IMR-90 (cell line): ENCODE results near the gene LIPG. TPM values are rescaled to one million over a fixed set of nuclear protein-coding genes. Genes with fewer than 3 reads are reported as not detected.

ENCODE experiments used
- ATAC-seq: fragments of 200-7000 bp; cut with Tn5 transposase; 2 replicates; pipeline ENCODE4 v1.9.1; 2020; ENCODE audit warnings: low read depth, mild to moderate bottlenecking, moderate library complexity
- BruUV-seq: library from RNA; stranded (reverse); fragments of 400-500 nt; replicated peaks from 2 replicates; lab custom pipeline; 2021; lab: Mats Ljungman, UMichigan
- CTCF ChIA-PET: fragments of 300-600 bp; formaldehyde crosslinking; extraction: SDS; loops from one replicate; lab custom pipeline; 2021; ENCODE audit warnings: antibody characterized with exemption; lab: Yijun Ruan, JAX
- POLR2A ChIA-PET: fragments of 300-600 bp; sonication (Branson Sonifier 250); formaldehyde crosslinking; loops from one replicate; lab custom pipeline; 2022; ENCODE audit warnings: antibody characterized with exemption; ENCODE audit not compliant: unreplicated experiment; lab: Charles Lee
- DNase-seq: peaks from one replicate; pipeline ENCODE4 v3.0.0; 2013
- H2AFZ ChIP-seq: replicated peaks from 2 replicates; pipeline ENCODE3; 2013; ENCODE audit warnings: low read length, mild to moderate bottlenecking; ENCODE audit not compliant: poor library complexity
- H2AK5ac ChIP-seq: 2 replicates; pipeline ENCODE4 v1.6.1; 2013; ENCODE audit warnings: low read depth, low read length, inconsistent platforms
- H2AK9ac ChIP-seq: replicated peaks from 2 replicates; pipeline ENCODE3; 2013; ENCODE audit warnings: mild to moderate bottlenecking, low read depth, low read length, moderate library complexity; ENCODE audit not compliant: poor library complexity
- H2BK120ac ChIP-seq: 2 replicates; pipeline ENCODE4 v1.6.1; 2013; ENCODE audit warnings: low read depth, low read length, inconsistent platforms
- H2BK15ac ChIP-seq: 3 replicates; pipeline ENCODE4 v1.6.1; 2013; ENCODE audit warnings: low read depth, low read length, inconsistent platforms
- H2BK20ac ChIP-seq: 2 replicates; pipeline ENCODE4 v1.6.1; 2013; ENCODE audit warnings: low read depth, mild to moderate bottlenecking, inconsistent platforms, low read length, moderate library complexity
- H2BK5ac ChIP-seq: 2 replicates; pipeline ENCODE4 v1.6.1; 2013; ENCODE audit warnings: mild to moderate bottlenecking, low read depth, low read length, inconsistent platforms; ENCODE audit not compliant: poor library complexity, severe bottlenecking
- H3K14ac ChIP-seq: replicated peaks from 2 replicates; pipeline ENCODE4 v1.6.1; 2013; ENCODE audit warnings: low read depth, low read length, inconsistent platforms
- H3K18ac ChIP-seq: 2 replicates; pipeline ENCODE4 v1.6.1; 2013; ENCODE audit warnings: low read depth, low read length, control low read depth
- H3K23ac ChIP-seq: 2 replicates; pipeline ENCODE4 v1.6.1; 2013; ENCODE audit warnings: low read depth, low read length, inconsistent platforms
- H3K27ac ChIP-seq: 2 replicates; pipeline ENCODE4 v1.5.1; 2013; ENCODE audit warnings: mild to moderate bottlenecking, control low read depth, low read length; ENCODE audit not compliant: insufficient read depth
- H3K27me3 ChIP-seq: 2 replicates; pipeline ENCODE4 v1.6.1; 2013; ENCODE audit warnings: low read length; ENCODE audit not compliant: control insufficient read depth, insufficient read depth
- H3K36me3 ChIP-seq: 2 replicates; pipeline ENCODE4 v1.6.1; 2013; ENCODE audit warnings: low read length, mixed read lengths; ENCODE audit not compliant: control insufficient read depth, insufficient read depth
- H3K4ac ChIP-seq: 2 replicates; pipeline ENCODE4 v1.6.1; 2013; ENCODE audit warnings: low read depth, low read length, inconsistent platforms
- H3K4me1 ChIP-seq: 2 replicates; pipeline ENCODE4 v1.6.1; 2013; ENCODE audit warnings: low read length, mixed read lengths; ENCODE audit not compliant: control insufficient read depth, insufficient read depth
- H3K4me2 ChIP-seq: 2 replicates; pipeline ENCODE4 v1.6.1; 2013; ENCODE audit warnings: low read depth, mild to moderate bottlenecking, control low read depth, low read length, moderate library complexity
- H3K4me3 ChIP-seq: 2 replicates; pipeline ENCODE4 v1.5.1; 2013; ENCODE audit warnings: low read depth, mild to moderate bottlenecking, control low read depth, low read length, moderate library complexity; ENCODE audit not compliant: insufficient read depth
- H3K56ac ChIP-seq: 2 replicates; pipeline ENCODE4 v1.6.1; 2013; ENCODE audit warnings: low read length, inconsistent platforms; ENCODE audit not compliant: insufficient read depth; ENCODE audit errors: extremely low read depth
- H3K79me1 ChIP-seq, 2 experiments: 2 replicates each; pipeline ENCODE4 v1.6.1; 2013; ENCODE audit warnings: low read length in 2 of 2, inconsistent platforms in 1 of 2, low read depth in 1 of 2
- H3K9ac ChIP-seq: 2 replicates; pipeline ENCODE4 v1.6.1; 2013; ENCODE audit warnings: low read depth, low read length, control low read depth
- H3K9me1 ChIP-seq: 2 replicates; pipeline ENCODE4 v1.6.1; 2013; ENCODE audit warnings: low read length, inconsistent platforms; ENCODE audit not compliant: insufficient read depth
- H3K9me3 ChIP-seq: 2 replicates; pipeline ENCODE4 v1.6.1; 2013; ENCODE audit warnings: low read length; ENCODE audit not compliant: control insufficient read depth, insufficient read depth
- H4K20me1 ChIP-seq: 2 replicates; pipeline ENCODE4 v1.6.1; 2013; ENCODE audit warnings: low read length, inconsistent platforms; ENCODE audit not compliant: insufficient read depth
- H4K5ac ChIP-seq: 2 replicates; pipeline ENCODE4 v1.6.1; 2013; ENCODE audit warnings: mild to moderate bottlenecking, low read depth, low read length, control low read depth
- H4K8ac ChIP-seq, 2 experiments: 2 replicates each; pipeline ENCODE4 v1.6.1; 2013; ENCODE audit warnings: low read depth in 2 of 2, low read length in 2 of 2, control low read depth in 1 of 2, inconsistent platforms in 1 of 2
- H4K91ac ChIP-seq: 2 replicates; pipeline ENCODE4 v1.6.1; 2013; ENCODE audit warnings: low read depth, low read length, inconsistent platforms; ENCODE audit not compliant: insufficient read depth
- CEBPB ChIP-seq: IDR thresholded peaks from 2 replicates; pipeline ENCODE4 v1.6.1; 2012; ENCODE audit warnings: low read depth, low read length, improper control_type of control experiment
- CTCF ChIP-seq: conservative IDR thresholded peaks from 2 replicates; pipeline ENCODE4 v1.5.1; 2012; ENCODE audit warnings: mild to moderate bottlenecking, low read depth, low read length, improper control_type of control experiment
- ELK1 ChIP-seq: fragments of 150-350 bp; IDR thresholded peaks from 2 replicates; pipeline ENCODE4 v1.6.1; 2016; ENCODE audit warnings: low read depth, mild to moderate bottlenecking, low read length, moderate library complexity, borderline replicate concordance
- FOS ChIP-seq: fragments of 150-350 bp; IDR thresholded peaks from 2 replicates; pipeline ENCODE4 v1.6.1; 2016; ENCODE audit warnings: low read depth, low read length
- MAFK ChIP-seq: IDR thresholded peaks from 2 replicates; pipeline ENCODE4 v1.6.1; 2012; ENCODE audit warnings: low read depth, low read length, improper control_type of control experiment
- MAZ ChIP-seq: IDR thresholded peaks from 2 replicates; pipeline ENCODE4 v1.6.1; 2012; ENCODE audit warnings: low read depth, mild to moderate bottlenecking, low read length, improper control_type of control experiment, moderate library complexity, borderline replicate concordance
- NFE2L2 ChIP-seq: fragments of 150-350 bp; IDR thresholded peaks from 2 replicates; pipeline ENCODE4 v1.6.1; 2016; ENCODE audit warnings: low read depth, mild to moderate bottlenecking, low read length
- POLR2A ChIP-seq: IDR thresholded peaks from 2 replicates; pipeline ENCODE4 v1.6.1; 2012; ENCODE audit warnings: mild to moderate bottlenecking, low read depth, low read length
- RAD21 ChIP-seq: IDR thresholded peaks from 2 replicates; pipeline ENCODE4 v1.6.1; 2012; ENCODE audit warnings: low read length, improper control_type of control experiment
- RCOR1 ChIP-seq: IDR thresholded peaks from 2 replicates; pipeline ENCODE4 v1.6.1; 2012; ENCODE audit warnings: mild to moderate bottlenecking, low read length, improper control_type of control experiment; ENCODE audit not compliant: insufficient replicate concordance
- RFX5 ChIP-seq: IDR thresholded peaks from 2 replicates; pipeline ENCODE4 v1.8.0; 2012; ENCODE audit warnings: low read depth, mild to moderate bottlenecking, low read length, moderate library complexity
- SMC3 ChIP-seq: fragments of 150-350 bp; IDR thresholded peaks from 2 replicates; pipeline ENCODE4 v1.6.1; 2016; ENCODE audit warnings: low read depth, mild to moderate bottlenecking, antibody characterized with exemption, low read length, moderate library complexity
- USF2 ChIP-seq: fragments of 150-350 bp; IDR thresholded peaks from 2 replicates; pipeline ENCODE4 v1.6.1; 2017; ENCODE audit warnings: mild to moderate bottlenecking, antibody characterized with exemption, low read length, low read depth
- WGBS, 2 experiments: methylation state at CpG; one replicate each; pipeline versions ENCODE4 v1.1.5 to v1.1.7; 2013; ENCODE audit warnings: missing lambda C conversion rate in 2 of 2; ENCODE audit not compliant: insufficient read length in 1 of 2; ENCODE audit errors: extremely low coverage in 2 of 2; 5-methylcytosine and 5-hydroxymethylcytosine counted together
- dilution Hi-C: fragments of 300-500 bp; cut with HindIII; formaldehyde crosslinking; loops from one replicate; pipeline ENCODE4 v1.14.3; 2018; ENCODE audit warnings: low sequenced_read_pairs; ENCODE audit not compliant: unreplicated experiment
- in situ Hi-C: fragments of 300-500 bp; cut with MboI; formaldehyde crosslinking; loops from 3 replicates; pipeline ENCODE4 v1.14.3; 2019; ENCODE audit warnings: low sequenced_read_pairs, inconsistent platforms, mixed read lengths
- intact Hi-C: fragments of 100-400 bp; cut with micrococcal nuclease; formaldehyde crosslinking; loops from 2 replicates; pipeline ENCODE4 v1.10.0; 2022
- polyA plus RNA-seq, 3 experiments: library from polyadenylated mRNA; depleted of rRNA; stranded (reverse); fragments of >200 nt; gene quantifications; 2 replicates each; pipeline ENCODE4 v1.2.3, GENCODE V29; 2012; ENCODE audit warnings: low replicate concordance in 1 of 3
- total RNA-seq: library from RNA; depleted of rRNA; stranded (reverse); fragments of >200 nt; gene quantifications from 2 replicates; pipeline ENCODE4 v1.2.3, GENCODE V29; 2012

The LIPG gene
- total and polyA plus RNA-seq, 2 of the 4 experiments (the other 2 are of a cell fraction) = under 0.01 to 0.14 TPM

- no peak overlapping the region for H3K4me3 ChIP-seq
- H3K14ac ChIP-seq = no peak overlapping the region
- no peaks in the 10 kb centered on the region for H4K20me1 ChIP-seq
- POLR2A ChIA-PET = no interaction called here
- H2AFZ ChIP-seq = no peak overlapping the region
- H3K23ac ChIP-seq = no peak overlapping the region
- H3K9me3 ChIP-seq = no peaks in the 10 kb centered on the region
- WGBS, 2 experiments = 100% methylated on average over 1 of the region's 6 CpGs; no CpG with 5 or more reads in 1 of the 2 experiments
- no peak overlapping the region for H2BK15ac ChIP-seq
- dilution Hi-C loops (no loop called here), in situ Hi-C loops (loop anchor here (10.0 kb wide), 1 partner anchor 185 kb away; no protein-coding TSS in a partner anchor), intact Hi-C loops (loop anchor here (10.0 kb wide), 1 partner anchor 125 kb away; no protein-coding TSS in a partner anchor)
- H3K36me3 ChIP-seq = no peaks in the 10 kb centered on the region
- H4K5ac ChIP-seq = no peak overlapping the region
- DNase-seq = no peak
- H3K79me1 ChIP-seq = no peaks in the 10 kb centered on the region
- no peak overlapping the region for H3K4me2 ChIP-seq
- no TSS peak for BruUV-seq
- TF ChIP-seq USF2 (no peak), RFX5 (no peak), FOS (no peak), RCOR1 (no peak), SMC3 (no peak), RAD21 (no peak), CTCF (no peak), CEBPB (no peak), MAFK (no peak), ELK1 (no peak), MAZ (no peak), POLR2A (no peak), NFE2L2 (no peak)
- H2BK20ac ChIP-seq = no peak overlapping the region
- H3K56ac ChIP-seq = no peak overlapping the region
- no peak overlapping the region for H2BK120ac ChIP-seq
- H2BK5ac ChIP-seq = no peak overlapping the region
- H3K27ac ChIP-seq = no peak overlapping the region
- no peak overlapping the region for H2AK9ac ChIP-seq
- no peaks in the 10 kb centered on the region; the same call in 1 of the 2 replicates for H3K9me1 ChIP-seq
- CTCF ChIA-PET = interaction anchor here (0.6 to 0.7 kb wide), 3 partner anchors 122 to 289 kb away, joined by 3 to 5 read pairs (median 4); no protein-coding TSS in a partner anchor
- ATAC-seq = no peak
- H3K27me3 ChIP-seq = peaks cover 41% of the 10 kb centered on the region
- H3K9ac ChIP-seq = no peak overlapping the region
- H4K91ac ChIP-seq = no peak overlapping the region
- no peaks in the 10 kb centered on the region for H3K4me1 ChIP-seq
- no peak overlapping the region for H4K8ac ChIP-seq
- no peak overlapping the region for H3K18ac ChIP-seq
- H2AK5ac ChIP-seq = no peak overlapping the region
- H3K4ac ChIP-seq = no peak overlapping the region
Observed at GRCh38 chr18:49569724-49570123, 7.9 kb downstream of the LIPG start.
